ENCODE results near the gene PFN3.

The PFN3 gene, protein sequence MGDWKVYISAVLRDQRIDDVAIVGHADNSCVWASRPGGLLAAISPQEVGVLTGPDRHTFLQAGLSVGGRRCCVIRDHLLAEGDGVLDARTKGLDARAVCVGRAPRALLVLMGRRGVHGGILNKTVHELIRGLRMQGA

DNA sequence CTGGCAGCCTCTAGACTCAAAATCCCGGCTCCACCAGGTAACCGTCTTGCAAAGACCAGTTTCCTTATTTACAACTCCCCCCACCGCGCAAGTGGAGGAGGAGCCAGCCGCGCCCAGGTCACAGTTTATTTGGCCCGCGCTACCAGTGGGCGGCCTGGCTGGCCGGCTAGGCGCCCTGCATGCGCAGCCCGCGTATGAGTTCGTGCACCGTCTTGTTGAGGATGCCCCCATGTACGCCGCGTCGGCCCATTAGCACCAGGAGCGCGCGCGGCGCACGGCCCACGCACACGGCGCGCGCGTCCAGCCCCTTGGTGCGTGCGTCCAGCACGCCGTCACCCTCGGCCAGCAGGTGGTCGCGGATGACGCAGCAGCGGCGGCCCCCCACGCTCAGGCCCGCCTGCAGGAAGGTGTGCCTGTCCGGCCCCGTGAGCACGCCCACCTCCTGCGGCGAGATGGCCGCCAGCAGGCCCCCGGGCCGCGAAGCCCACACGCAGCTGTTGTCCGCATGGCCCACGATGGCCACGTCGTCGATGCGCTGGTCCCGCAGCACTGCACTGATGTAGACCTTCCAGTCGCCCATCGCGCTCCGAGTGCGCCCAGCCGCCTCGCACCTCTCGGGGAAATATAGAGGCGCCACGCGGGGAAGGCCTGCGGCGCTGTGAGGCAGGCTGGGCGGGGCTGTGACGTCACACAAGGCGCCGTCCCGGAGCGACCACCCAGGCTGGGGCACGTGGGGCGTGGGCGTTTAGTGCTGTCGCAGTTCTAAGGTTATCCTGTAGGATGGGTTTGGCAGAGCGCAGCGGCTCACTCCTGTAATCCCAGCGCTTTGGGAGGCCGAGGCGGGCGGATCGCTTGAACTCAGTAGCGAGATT lies at the start of gene PFN3:
PFN3 (minus strand) TSS at position 665 of the 872 bp plus-strand sequence; CDS start at position 580, 85 bp downstream.
- no peak for DNase-seq

DNA sequence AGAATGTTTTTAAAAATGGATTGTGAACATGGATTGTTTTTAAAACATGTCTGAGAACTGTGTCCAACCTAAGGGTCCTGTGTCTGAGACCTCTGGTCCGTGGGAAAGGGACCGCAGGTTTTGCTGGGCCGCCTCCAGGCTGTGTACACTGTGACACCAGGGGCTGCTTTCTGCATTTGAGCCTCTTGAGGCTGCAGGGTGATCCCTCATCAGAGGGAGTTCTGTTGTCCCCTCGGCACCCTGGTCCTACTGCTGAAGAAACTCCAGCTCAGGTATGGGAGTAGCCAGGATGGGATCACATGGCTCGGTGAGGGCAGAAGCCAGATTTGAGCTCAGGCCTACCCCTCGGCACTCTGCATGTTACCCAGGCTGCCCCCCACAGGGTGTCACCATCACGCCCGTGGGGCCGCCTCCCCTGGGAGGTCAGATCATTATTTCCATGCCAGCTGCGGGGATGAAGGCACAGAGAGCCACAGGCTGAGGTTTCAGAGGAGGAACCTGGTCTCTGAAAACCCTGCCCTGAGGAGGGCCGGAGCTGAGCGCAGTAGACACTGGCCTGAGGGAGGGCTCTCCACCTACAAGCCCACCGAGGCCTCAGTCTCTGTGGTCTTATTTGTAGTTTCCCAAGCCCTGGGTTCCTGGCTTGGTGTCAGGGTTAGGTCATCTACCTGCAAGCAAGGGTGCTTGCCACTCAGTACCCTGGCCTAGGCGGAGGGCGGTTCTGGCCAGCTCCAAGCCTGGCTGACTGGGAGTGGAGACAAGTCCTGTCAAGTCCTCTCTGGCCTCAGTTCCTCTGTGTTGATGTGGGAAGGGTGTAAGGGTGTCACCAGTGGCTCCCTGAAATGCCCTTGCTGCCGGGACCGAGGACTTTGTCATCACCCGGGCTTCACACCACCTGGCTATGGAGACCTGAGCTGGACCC lies 48.9 kb upstream of the PFN3 start:
- no peak for DNase-seq

DNA sequence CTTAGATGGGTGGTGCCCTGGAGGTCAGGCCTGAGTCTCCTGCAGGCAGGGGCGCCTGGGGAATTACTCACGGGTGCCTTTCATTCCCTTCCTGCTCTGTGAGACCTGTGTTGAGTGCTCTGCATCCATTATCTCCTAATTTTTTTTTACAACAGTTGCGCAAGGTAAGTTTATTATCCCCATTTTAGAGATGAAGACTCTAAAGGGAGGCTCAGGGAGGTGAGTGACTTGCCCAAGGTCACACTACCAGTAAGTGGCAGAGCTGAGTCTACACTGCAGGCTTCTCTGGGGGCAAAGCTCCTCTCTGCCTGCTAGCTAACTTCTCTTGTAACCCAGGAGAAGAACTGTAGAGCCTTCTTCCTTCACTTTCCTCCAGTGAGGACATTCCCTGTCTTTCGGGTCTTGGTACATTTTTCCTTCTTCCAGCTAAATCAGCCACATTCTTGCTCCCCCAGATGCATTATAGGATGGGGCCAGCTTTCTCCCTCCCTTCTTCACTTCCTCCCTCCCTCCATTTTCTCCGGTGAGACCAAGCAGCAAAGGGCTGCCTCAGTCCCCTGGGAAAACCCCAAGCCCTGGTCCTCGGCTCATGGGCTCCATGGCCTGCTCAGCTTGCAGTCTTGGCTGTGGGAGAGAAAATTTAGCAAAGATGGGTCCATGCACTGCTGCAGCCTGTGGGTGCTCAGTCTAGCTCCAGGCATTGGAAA lies 47.9 kb upstream of the PFN3 start:
- DNase-seq = no peak

DNA sequence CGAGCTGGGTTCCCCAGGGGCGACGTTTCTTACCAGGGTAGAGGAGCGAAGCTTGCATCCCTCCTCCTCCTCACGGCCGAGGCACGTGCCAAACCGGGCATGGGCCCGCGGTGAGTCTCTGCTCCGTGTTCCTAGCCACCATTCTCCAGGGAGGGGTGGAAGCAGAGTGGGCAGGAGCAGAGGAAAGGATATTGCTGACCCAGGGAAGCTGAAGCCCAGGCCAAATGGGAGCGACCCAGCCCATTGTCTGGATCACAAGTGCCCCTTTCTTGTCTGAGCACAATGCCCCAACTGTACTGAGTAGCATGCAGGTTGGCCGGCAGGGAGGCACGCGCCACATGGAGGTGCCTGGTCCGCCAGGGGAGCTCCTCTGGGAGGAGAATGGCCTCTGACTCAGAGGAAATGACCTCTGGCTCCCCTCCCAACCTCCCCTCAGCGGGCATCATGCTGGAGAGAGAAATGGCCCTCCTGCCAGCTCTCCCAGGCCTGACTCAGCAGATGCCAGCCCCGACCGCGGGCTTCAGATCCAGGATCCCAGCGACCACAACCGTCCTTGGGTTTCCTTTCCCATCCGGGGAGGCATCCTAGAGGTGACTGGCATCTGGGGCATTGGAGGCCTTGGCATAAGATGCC lies 47.3 kb upstream of the PFN3 start:
- DNase-seq = no peak

DNA sequence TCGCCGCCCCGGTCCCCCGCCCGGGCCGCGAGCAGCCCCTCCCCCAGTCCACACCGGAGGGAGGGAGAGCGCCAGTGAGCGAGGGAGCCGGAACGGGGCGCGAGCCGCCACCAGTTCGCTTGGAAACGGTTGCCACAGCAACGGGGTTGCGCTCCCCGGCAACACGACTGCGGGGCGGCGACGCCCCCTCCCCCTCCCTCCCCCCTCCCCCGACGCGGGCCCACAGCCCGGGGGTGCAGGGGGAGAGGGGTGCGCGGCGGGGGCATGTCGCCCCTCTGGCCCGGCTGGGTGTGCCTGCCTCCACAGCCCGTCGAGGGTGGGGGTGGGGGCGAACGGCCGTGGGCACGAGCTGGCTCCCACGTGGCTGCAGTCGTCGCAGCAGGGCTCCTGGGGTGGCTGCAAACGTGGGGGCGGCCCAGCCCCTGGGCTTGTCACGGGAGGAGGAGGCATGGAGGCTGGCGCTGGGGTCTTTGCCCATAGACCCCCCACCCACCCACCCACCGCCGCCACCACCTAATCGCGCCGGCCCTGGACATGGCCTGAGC lies 46.7 kb upstream of the PFN3 start:
- peak; percentile 57 to 67 for DNase-seq

DNA sequence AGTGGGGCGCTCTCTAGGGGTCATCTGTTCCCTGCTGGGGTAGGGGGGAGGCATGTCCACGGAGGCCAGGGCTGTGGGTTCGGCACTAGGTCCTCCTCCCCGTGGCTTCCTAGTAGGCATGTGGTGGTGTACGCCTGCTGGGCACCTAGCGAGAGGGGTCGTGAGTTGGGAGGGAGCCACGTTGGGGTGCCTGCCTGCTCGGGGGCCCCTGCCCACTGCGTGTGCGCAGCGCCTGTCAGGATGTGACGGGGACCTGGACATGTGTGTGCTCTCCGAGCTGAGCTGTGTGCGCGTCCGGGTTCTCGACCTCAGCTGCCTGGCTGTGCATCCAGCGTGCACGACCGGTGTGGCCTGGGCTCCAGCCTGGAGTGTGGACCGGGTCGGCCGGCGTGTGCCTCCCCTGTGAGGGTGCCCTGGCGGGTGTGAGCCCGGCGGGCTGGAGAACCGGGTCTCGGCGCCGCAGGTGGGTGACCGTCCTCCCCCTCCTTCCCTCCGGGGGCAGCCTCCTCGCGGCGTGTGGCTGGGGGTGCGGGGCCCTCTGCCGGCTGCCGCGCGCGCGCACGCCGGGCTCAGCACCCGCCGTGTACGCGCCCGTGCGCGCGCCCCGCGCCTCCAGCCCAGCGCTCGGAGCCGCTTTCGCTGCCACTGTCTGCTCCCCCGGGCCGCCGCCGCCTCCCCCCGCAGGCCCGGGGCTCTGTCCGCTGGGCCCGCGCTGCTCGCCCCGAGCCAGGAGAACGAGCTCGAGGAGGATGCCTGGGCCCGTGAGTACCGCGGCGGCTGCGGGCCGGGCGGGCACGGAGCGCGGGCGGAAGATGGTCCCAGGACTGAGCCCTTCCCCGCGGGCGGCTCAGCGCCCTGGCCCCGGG lies 46.0 kb upstream of the PFN3 start, which contains the start of gene PRR7:
PRR7 (plus strand) TSS at position 615 of the 866 bp plus-strand sequence. CDS start 8,254 bp downstream, outside the sequence.
- peak; percentile 72 to 76 for DNase-seq

DNA sequence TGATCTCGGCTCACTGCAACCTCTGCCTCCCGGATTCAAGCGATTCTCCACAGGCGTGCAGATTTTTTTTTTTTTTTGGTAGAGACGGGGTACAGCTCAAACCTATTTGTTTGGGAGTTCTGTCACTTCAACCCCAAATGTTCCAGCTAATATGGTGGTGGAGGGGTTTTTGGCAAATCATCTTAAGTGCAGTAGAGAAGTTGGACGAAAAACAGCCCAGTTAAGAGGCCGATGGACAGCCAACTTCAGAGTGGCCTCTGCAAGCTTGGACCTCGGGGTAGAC lies 45.4 kb upstream of the PFN3 start:
- no peak for DNase-seq

DNA sequence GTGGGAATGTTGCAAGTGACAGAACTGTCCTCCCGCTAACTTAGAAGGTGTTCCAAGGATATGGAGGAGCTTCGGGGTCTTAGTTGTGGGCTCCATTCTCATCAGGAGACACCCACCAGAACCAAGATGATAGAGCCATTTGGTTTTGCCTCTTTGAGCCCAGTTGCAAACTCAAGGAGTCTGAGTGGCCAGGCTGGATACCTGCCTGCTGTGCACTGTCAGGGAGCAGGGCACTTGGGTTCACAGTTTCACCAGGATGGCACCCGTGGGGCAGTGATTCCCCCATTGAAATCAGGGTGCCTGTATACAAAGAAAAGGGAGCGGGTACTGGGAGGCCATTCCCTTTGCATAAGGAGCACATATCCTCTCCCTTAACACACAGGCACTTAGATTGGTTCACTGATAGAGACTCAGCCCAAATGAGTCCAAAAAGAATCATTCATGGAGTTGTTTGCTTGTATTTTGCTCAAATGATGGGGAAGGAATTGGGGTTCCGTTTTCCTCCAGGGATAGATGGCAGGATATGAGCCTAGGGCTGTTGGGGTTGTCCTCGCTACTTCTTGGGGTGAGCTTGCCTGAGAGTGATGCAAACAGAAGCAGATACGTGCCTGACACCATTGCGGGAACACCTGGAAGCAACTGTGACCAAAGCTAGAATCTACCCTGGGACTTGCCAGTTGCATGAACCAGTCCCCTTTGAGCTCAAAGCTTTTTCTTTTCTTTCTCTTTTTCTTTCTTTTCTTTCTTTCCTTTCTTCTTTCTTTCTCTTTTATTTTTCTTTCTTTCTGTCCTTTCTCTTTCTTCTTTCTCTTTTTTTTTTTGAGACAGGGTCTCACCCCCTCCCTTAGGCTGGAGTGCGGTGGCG lies 44.8 kb upstream of the PFN3 start:
- DNase-seq = no peak

DNA sequence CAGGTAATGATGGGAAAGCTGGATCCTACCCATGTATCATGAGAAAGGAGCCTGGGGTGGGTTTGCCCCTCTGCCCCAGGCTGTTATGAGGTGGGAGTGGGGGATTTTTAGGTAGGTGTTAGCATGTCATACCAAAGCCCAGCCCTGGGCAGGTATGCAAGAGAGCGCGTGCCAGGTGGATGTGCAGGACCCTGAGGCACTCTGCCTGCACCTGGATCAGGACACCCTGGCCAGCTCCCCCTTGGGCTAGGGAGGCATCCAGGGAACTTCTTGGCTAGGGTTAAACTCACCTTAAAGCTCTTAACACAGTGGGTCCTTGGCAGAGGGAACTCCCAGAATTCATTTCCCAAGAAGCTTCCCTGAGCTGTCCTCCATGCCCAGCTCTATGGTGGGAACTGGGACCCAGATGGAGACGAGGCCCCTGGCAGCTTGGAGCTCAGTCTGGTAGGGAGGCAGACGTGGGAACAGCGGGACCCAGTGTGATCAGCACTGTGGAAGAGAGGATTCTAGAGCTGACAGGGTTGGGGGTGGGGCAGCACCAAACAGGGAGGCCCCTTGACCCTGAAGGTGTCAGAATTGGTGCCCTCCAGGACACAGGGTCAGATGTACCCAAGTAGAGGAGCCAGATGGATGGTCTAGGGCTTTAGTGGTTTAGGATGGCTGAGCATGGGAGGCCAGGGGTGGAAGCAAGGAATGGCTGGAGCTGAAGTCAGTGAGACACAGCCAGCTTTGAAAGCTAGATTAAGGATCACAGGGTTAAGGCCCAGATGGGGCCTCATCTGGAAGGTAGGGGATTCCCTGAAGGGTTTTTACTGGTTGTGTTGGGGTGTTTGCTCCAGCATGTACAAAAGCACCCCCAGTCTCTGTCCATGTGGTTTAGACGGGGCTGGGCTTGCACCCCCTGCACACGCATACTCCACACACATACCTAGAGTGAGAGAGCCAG lies 43.9 kb upstream of the PFN3 start:
- no peak for DNase-seq

DNA sequence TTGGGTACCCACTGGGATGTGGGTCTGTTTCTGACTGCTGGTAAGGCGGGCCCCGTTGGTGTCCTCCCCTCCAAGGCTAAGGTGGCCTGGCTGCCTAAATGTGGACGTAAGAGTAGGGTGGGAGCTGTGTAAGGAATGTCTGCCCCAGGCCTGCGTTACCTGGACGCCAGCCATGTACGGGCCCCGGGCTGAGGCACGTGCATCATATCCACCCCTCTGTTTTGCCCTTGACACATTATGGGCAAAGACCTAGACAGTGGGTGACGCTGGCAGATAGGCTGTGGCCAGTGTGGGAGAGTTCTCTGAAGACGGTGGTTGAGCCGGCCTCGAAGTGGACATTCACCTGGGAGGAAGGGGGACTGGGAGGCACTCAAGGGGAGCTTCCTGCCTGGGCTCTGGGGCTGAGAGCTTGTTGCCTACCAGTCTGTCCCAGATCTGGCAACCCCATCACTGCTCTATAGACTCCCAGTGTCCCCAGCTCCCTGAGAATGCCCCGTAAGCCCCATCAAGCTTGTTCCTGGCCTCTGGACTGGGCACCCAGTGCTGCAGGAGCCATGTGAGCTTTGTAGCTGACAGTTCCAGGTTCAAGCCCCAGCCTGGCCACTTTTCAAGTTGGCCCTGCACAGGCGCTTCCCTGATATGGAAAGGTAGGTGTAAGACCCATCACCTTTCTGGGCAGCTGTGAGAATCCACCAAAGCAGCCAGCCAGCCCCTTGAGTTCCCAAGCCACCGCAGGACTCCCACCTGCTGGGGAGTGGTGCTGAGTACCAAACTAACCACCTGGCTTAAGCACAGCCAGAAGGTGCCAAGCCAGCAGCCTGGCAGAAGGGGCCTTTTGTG lies 42.9 kb upstream of the PFN3 start:
- DNase-seq = no peak

DNA sequence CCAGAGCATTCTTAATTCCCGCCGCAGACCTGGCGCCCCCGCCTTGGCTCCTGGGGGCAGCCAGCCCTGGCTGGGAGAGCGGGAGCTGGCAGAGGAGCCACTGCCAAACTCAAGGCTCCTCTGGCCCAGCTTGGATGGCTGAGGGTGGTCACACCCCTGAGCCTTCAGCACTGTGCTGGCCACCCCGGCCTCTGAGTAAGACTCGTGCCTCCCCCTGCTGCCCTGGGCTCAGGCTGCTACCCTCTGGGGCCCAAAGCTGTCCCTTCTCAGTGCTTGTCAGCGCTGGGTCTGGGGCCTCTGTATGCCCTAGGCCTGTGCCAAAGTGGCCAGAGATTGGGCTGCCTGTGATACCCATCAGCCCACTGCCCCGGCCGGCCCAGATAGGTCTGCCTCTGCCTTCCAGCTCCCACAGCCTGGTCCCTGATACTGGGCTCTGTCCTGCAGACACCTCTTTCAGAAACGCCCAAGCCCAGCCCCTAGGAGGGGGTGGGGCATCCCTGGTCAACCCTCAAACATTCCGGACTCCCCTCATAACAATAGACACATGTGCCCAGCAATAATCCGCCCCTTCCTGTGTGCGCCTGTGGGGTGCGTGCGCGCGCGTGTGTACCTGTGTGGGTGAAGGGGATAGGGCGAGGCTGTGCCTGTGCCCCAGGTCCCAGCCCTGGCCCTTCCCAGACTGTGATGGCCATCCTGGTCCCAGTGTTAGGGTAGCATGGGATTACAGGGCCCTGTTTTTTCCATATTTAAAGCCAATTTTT lies 41.8 kb upstream of the PFN3 start:
- DNase-seq = no peak

DNA sequence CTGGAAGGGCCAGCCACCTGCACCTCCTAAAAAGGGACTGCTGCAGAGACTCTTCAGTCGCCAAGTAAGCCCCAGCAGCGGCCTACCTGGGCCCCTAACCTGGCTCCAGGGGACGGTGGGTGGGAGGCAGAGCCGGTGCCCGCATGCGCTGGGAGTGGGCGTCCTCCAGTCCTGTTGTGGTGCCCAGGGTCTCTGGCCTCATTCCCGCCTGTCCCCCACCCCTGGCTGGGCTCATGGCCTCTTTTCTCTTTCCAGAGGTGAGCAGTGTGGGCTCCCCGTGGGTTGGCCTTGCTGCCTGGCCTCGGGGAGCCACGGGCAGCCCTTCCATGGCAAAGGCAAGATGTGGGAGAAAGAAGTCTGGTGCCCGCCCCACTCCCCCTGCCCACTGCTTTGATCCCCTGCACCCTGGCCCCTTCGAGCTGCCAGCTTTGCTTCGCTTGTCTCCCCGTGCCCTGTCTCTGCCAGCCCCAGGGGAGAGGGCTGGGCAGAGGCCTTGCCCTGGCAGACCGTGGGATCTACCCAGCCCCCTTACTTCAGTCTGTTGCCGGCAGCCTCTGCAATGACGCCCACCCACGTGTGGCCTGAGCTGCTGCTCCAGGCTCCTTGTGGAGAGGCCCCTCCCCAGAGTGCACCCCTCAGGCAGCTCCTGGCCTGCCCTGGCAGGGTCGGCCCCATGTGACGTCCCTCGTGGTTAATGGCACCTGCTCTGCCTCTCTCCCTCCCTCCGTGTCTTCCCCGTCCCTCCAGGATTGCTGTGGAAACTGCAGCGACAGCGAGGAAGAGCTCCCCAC lies 40.7 kb upstream of the PFN3 start:
- no peak for DNase-seq

DNA sequence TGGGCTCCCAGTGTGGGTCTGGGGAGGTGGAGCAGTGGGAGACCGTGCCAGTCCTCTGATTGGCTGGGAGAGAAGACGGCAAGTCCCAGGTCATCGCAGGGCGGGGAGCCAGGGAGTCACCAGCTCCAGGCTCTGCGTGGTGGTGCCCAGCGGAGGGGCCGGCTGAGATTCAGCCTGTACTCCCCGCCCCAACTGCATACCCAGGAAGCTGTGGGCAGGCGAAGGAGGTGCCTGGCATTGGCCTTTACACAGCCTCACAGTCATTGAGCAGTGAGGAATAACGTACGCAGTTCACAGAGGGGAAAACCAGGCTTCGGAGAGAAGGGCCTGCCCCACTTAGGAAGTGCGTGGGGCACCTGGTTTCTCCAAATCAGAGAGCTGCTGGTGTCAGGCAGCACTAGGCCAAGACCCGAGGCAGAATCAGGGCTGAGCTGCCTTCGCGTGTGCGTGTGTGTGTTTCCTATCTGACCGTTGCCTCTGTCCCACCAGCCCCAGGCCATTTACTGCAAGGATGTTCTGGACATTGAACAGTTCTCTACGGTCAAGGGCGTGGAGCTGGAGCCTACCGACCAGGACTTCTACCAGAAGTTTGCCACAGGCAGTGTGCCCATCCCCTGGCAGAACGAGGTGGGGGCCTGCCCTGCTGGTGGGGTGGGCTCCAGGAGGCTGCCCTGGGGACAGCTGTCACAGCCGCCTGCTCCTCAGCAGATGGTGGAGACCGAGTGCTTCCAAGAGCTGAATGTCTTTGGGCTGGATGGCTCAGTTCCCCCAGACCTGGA lies 39.9 kb upstream of the PFN3 start:
- peak in 1 of 2 experiments; percentile 67 for DNase-seq

DNA sequence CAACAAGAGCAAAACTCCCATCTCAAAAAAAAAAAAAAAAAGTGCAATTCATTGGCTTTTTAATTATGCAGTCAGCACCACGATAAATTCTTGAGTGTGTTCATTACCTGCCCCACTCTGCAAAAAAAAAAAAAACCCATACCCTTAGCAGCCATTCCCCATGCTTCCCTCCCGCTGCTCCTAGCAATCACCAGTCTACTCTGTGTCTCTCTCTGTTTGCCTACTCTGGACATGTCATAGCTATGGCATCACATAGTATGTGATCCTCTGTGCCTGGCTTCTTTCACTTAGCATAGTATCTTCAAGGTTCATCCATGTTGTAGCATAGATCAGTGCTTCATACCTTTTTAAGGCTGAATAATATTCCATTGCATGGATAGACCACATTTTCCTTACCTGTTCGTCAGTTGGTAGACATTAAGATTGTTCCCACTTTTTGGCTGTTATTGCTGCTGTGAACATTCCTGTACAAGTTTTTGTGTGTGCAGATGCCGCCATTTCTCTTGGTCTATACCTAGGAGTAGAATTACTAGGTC lies 39.1 kb upstream of the PFN3 start:
- no peak for DNase-seq

DNA sequence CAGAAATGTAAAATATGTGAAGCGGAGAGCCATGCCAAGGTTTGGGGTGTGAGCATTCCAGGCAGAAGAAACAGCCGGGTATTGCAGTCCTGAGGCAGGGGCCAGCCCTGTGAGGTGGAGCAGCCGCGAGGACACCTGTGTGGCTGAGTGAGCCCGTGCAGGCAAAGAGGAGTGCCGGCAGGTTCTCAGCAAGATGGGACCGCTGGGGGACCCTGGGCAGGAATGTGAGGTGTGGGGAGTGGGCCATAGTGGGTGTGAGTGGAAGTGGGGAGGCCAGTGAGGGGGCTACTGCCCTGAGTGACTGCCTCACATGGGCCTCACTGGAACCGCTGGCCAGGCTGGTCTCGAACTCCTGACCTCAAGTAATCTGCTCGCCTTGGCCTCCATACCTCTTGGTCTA lies 38.0 kb upstream of the PFN3 start:
- DNase-seq = no peak
